ENCODE measurements around the gene APOBEC3A. TPM values are rescaled to one million over a fixed set of nuclear protein-coding genes. Genes with fewer than 3 reads are reported as not detected.

Gene APOBEC3A
- total RNA-seq, 1 experiment from 2014 or later, result not detected

GRCh38 chr22:38935616-38936015 lies 21.8 kb upstream of the APOBEC3A start:
- TF ChIP-seq, protein P1, sequence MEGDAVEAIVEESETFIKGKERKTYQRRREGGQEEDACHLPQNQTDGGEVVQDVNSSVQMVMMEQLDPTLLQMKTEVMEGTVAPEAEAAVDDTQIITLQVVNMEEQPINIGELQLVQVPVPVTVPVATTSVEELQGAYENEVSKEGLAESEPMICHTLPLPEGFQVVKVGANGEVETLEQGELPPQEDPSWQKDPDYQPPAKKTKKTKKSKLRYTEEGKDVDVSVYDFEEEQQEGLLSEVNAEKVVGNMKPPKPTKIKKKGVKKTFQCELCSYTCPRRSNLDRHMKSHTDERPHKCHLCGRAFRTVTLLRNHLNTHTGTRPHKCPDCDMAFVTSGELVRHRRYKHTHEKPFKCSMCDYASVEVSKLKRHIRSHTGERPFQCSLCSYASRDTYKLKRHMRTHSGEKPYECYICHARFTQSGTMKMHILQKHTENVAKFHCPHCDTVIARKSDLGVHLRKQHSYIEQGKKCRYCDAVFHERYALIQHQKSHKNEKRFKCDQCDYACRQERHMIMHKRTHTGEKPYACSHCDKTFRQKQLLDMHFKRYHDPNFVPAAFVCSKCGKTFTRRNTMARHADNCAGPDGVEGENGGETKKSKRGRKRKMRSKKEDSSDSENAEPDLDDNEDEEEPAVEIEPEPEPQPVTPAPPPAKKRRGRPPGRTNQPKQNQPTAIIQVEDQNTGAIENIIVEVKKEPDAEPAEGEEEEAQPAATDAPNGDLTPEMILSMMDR (IDR thresholded peaks at IDR 0.05; ENCODE audit: insufficient read depth in 1 of 2, low read depth in 1 of 2, low read length in 1 of 2, severe bottlenecking in 1 of 2, unreplicated experiment in 1 of 2), result no peak
- Histone ChIP-seq H3K9me3 (no peaks in the 10 kb centered on the region), H3K27me3 (replicated peaks; ENCODE audit: control insufficient read depth, insufficient read depth, low read length) (no peaks in the 10 kb centered on the region), H3K4me1 (no peaks in the 10 kb centered on the region), H3K4me3 (ENCODE audit: low read depth, low read length) (no peak overlapping the region), H3K36me3 (ENCODE audit: control insufficient read depth, insufficient read depth, low read length) (no peaks in the 10 kb centered on the region)
- ChIA-PET CTCF (interaction anchor here (0.6 kb wide), 1 partner anchor 381 kb away, joined by 3 read pairs; no protein-coding TSS in a partner anchor), POLR2A (no interaction called here)
- H3K36me3 Mint-ChIP-seq (ENCODE audit: insufficient read depth, unreplicated experiment), result no peaks in the 10 kb centered on the region
- no TSS peak for BruUV-seq (replicated peaks)
- H3K4me1 Mint-ChIP-seq (ENCODE audit: low read depth, unreplicated experiment), result no peaks in the 10 kb centered on the region
- H3K9me3 Mint-ChIP-seq (ENCODE audit: unreplicated experiment), result no peaks in the 10 kb centered on the region
- no peak for DNase-seq
- intact Hi-C loops (cut with micrococcal nuclease; ENCODE audit: unreplicated experiment), result no loop called here
- H3K27ac Mint-ChIP-seq (ENCODE audit: unreplicated experiment), result no peak overlapping the region
- no peak overlapping the region for H3K4me3 Mint-ChIP-seq (ENCODE audit: unreplicated experiment)
- H3K27me3 Mint-ChIP-seq (ENCODE audit: insufficient read depth, unreplicated experiment), result no peaks in the 10 kb centered on the region

- H3K36me3 ChIP-seq (ENCODE audit: control insufficient read depth, insufficient read depth, low read length), result no peaks in the 10 kb centered on the region
- Mint-ChIP-seq H3K4me1 (ENCODE audit: low read depth, unreplicated experiment) (no peaks in the 10 kb centered on the region), H3K4me3 (ENCODE audit: unreplicated experiment) (no peak overlapping the region), H3K9me3 (ENCODE audit: unreplicated experiment) (no peaks in the 10 kb centered on the region), H3K27me3 (ENCODE audit: insufficient read depth, unreplicated experiment) (no peaks in the 10 kb centered on the region), H3K27ac (ENCODE audit: unreplicated experiment) (no peak overlapping the region), H3K36me3 (ENCODE audit: insufficient read depth, unreplicated experiment) (no peaks in the 10 kb centered on the region)
- intact Hi-C loops (cut with micrococcal nuclease; ENCODE audit: unreplicated experiment), result no loop called here
- TF ChIP-seq, protein P1 (IDR thresholded peaks at IDR 0.05; ENCODE audit: insufficient read depth in 1 of 2, low read depth in 1 of 2, low read length in 1 of 2, severe bottlenecking in 1 of 2, unreplicated experiment in 1 of 2), result no peak
- no peak overlapping the region for H3K4me3 ChIP-seq (ENCODE audit: low read depth, low read length)
- CTCF ChIA-PET, result interaction anchor here (0.6 kb wide), 1 partner anchor 380 kb away, joined by 3 read pairs; no protein-coding TSS in a partner anchor
- H3K9me3 ChIP-seq, result no peaks in the 10 kb centered on the region
- no peaks in the 10 kb centered on the region for H3K27me3 ChIP-seq (replicated peaks; ENCODE audit: control insufficient read depth, insufficient read depth, low read length)
- POLR2A ChIA-PET, result no interaction called here
- DNase-seq, result no peak
- H3K4me1 ChIP-seq, result no peaks in the 10 kb centered on the region
- BruUV-seq (replicated peaks), result no TSS peak
These were observed 20.8 kb upstream of the APOBEC3A start for GRCh38 chr22:38936562-38936961.

GRCh38 chr22:38937036-38937435 lies 20.4 kb upstream of the APOBEC3A start:
- Histone ChIP-seq H3K4me3 (ENCODE audit: low read depth, low read length) (no peak overlapping the region), H3K4me1 (no peaks in the 10 kb centered on the region), H3K9me3 (no peaks in the 10 kb centered on the region), H3K27me3 (replicated peaks; ENCODE audit: control insufficient read depth, insufficient read depth, low read length) (no peaks in the 10 kb centered on the region), H3K36me3 (ENCODE audit: control insufficient read depth, insufficient read depth, low read length) (no peaks in the 10 kb centered on the region)
- Mint-ChIP-seq H3K27ac (ENCODE audit: unreplicated experiment) (no peak overlapping the region), H3K4me1 (ENCODE audit: low read depth, unreplicated experiment) (no peaks in the 10 kb centered on the region), H3K36me3 (ENCODE audit: insufficient read depth, unreplicated experiment) (no peaks in the 10 kb centered on the region), H3K9me3 (ENCODE audit: unreplicated experiment) (no peaks in the 10 kb centered on the region), H3K4me3 (ENCODE audit: unreplicated experiment) (no peak overlapping the region), H3K27me3 (ENCODE audit: insufficient read depth, unreplicated experiment) (no peaks in the 10 kb centered on the region)
- POLR2A ChIA-PET, result no interaction called here
- CTCF ChIA-PET, result no interaction called here
- no peak for DNase-seq
- TF ChIP-seq, protein P1 (IDR thresholded peaks at IDR 0.05; ENCODE audit: insufficient read depth in 1 of 2, low read depth in 1 of 2, low read length in 1 of 2, severe bottlenecking in 1 of 2, unreplicated experiment in 1 of 2), result no peak
- intact Hi-C loops (cut with micrococcal nuclease; ENCODE audit: unreplicated experiment), result no loop called here
- BruUV-seq (replicated peaks), result no TSS peak

Data from Caco-2 (cell line).